Measurements from ENCODE around the gene ANXA4. TPM values are rescaled to one million over a fixed set of nuclear protein-coding genes. Genes with fewer than 3 reads are reported as not detected.

The ANXA4 gene
- total RNA-seq, 1 donor from 2014 or later, result 84.5 TPM

- no peak for TF ChIP-seq CTCF (conservative IDR thresholded peaks at IDR 0.05)
- H3K4me1 Mint-ChIP-seq (ENCODE audit: unreplicated experiment), result peaks cover 16% of the 10 kb centered on the region
- H3K36me3 Mint-ChIP-seq, result peaks cover 8% of the 10 kb centered on the region
- peaks cover 4% of the 10 kb centered on the region for H3K27me3 Mint-ChIP-seq
- peak overlapping the region; percentile 69 for H3K4me3 Mint-ChIP-seq
- no peaks in the 10 kb centered on the region for H3K9me3 Mint-ChIP-seq
- DNase-seq (ENCODE audit: extremely low spot score, unreplicated experiment), result no peak
- H3K27ac Mint-ChIP-seq, result peak overlapping the region; percentile 61
These were observed 2.5 kb downstream of the ANXA4 start for GRCh38 chr2:69744456-69744855.

- no peak for TF ChIP-seq CTCF (conservative IDR thresholded peaks at IDR 0.05)
- no peak for DNase-seq (ENCODE audit: extremely low spot score, unreplicated experiment)
- Mint-ChIP-seq H3K4me1 (ENCODE audit: unreplicated experiment) (peaks cover 16% of the 10 kb centered on the region), H3K27me3 (peaks cover 4% of the 10 kb centered on the region), H3K9me3 (no peaks in the 10 kb centered on the region), H3K27ac (peak overlapping the region; percentile 61), H3K36me3 (peaks cover 9% of the 10 kb centered on the region), H3K4me3 (peak overlapping the region; percentile 69)
These were observed 3.1 kb downstream of the ANXA4 start for GRCh38 chr2:69745035-69745434.

- H3K27me3 Mint-ChIP-seq, result no peaks in the 10 kb centered on the region
- H3K4me1 Mint-ChIP-seq (ENCODE audit: unreplicated experiment), result peaks cover 22% of the 10 kb centered on the region
- peaks cover 5% of the 10 kb centered on the region for H3K9me3 Mint-ChIP-seq
- H3K36me3 Mint-ChIP-seq, result peaks cover 16% of the 10 kb centered on the region
- no peak for DNase-seq (ENCODE audit: extremely low spot score, unreplicated experiment)
- TF ChIP-seq CTCF (conservative IDR thresholded peaks at IDR 0.05), result no peak
- H3K4me3 Mint-ChIP-seq, result no peak overlapping the region
- no peak overlapping the region for H3K27ac Mint-ChIP-seq
These were observed 8.3 kb downstream of the ANXA4 start for GRCh38 chr2:69750246-69750645.

GRCh38 chr2:69753659-69754363 is 11.9 kb downstream of the ANXA4 start:
- Mint-ChIP-seq H3K36me3 (peaks cover 12% of the 10 kb centered on the region), H3K27me3 (no peaks in the 10 kb centered on the region), H3K9me3 (peaks cover 5% of the 10 kb centered on the region), H3K27ac (peak overlapping the region; percentile 33), H3K4me1 (ENCODE audit: unreplicated experiment) (peaks cover 22% of the 10 kb centered on the region), H3K4me3 (no peak overlapping the region)
- TF ChIP-seq CTCF (conservative IDR thresholded peaks at IDR 0.05), result no peak
- no peak for DNase-seq (ENCODE audit: extremely low spot score, unreplicated experiment)

GRCh38 chr2:69754633-69755032 is 12.7 kb downstream of the ANXA4 start:
- H3K9me3 Mint-ChIP-seq, result peaks cover 5% of the 10 kb centered on the region
- peaks cover 8% of the 10 kb centered on the region for H3K36me3 Mint-ChIP-seq
- no peak overlapping the region for H3K27ac Mint-ChIP-seq
- no peak overlapping the region for H3K4me3 Mint-ChIP-seq
- no peak for TF ChIP-seq CTCF (conservative IDR thresholded peaks at IDR 0.05)
- peaks cover 22% of the 10 kb centered on the region for H3K4me1 Mint-ChIP-seq (ENCODE audit: unreplicated experiment)
- no peak for DNase-seq (ENCODE audit: extremely low spot score, unreplicated experiment)
- no peaks in the 10 kb centered on the region for H3K27me3 Mint-ChIP-seq
